ENCODE data around the gene INTS1. TPM values are rescaled to one million over a fixed set of nuclear protein-coding genes. Genes with fewer than 3 reads are reported as not detected.

Gene INTS1
- total RNA-seq, 4 donors from 2014 or later, result 44.3 to 108 (median 78.8) TPM

- intact Hi-C loops (cut with DNase I; ENCODE audit: low total_unique reads) (no loop called here), in situ Hi-C loops (cut with MboI; ENCODE audit: low sequenced_read_pairs in 4 of 4) (no loop called here)
- ATAC-seq (no peak), DNase-seq (no peak)
- no peak overlapping the region for H3K4me3 ChIP-seq
- peaks cover 7 to 12% of the 10 kb centered on the region in 2 donors for H3K4me1 ChIP-seq
- no peaks in the 10 kb centered on the region for H3K9me3 ChIP-seq
- H3K27ac ChIP-seq, result no peak overlapping the region
- H3K36me3 ChIP-seq, result peaks cover 0 to 46% of the 10 kb centered on the region in 2 donors
- no peaks in the 10 kb centered on the region for H3K27me3 ChIP-seq
- TF ChIP-seq POLR2A (IDR thresholded peaks at IDR 0.05), result no peak
- TF ChIP-seq, protein P1, sequence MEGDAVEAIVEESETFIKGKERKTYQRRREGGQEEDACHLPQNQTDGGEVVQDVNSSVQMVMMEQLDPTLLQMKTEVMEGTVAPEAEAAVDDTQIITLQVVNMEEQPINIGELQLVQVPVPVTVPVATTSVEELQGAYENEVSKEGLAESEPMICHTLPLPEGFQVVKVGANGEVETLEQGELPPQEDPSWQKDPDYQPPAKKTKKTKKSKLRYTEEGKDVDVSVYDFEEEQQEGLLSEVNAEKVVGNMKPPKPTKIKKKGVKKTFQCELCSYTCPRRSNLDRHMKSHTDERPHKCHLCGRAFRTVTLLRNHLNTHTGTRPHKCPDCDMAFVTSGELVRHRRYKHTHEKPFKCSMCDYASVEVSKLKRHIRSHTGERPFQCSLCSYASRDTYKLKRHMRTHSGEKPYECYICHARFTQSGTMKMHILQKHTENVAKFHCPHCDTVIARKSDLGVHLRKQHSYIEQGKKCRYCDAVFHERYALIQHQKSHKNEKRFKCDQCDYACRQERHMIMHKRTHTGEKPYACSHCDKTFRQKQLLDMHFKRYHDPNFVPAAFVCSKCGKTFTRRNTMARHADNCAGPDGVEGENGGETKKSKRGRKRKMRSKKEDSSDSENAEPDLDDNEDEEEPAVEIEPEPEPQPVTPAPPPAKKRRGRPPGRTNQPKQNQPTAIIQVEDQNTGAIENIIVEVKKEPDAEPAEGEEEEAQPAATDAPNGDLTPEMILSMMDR (IDR thresholded peaks at IDR 0.05 in 4 of 5, conservative IDR thresholded peaks at IDR 0.05 in 1 of 5), result no peak
These were observed 35.4 kb downstream of the INTS1 start for GRCh38 chr7:1468643-1469298.

- ATAC-seq (no peak), DNase-seq (no peak)
- Histone ChIP-seq H3K27ac (no peak overlapping the region), H3K4me1 (peaks cover 7 to 12% of the 10 kb centered on the region in 2 donors), H3K4me3 (no peak overlapping the region), H3K27me3 (no peaks in the 10 kb centered on the region), H3K9me3 (no peaks in the 10 kb centered on the region), H3K36me3 (peaks cover 0 to 40% of the 10 kb centered on the region in 2 donors)
- TF ChIP-seq, protein P1 (IDR thresholded peaks at IDR 0.05 in 4 of 5, conservative IDR thresholded peaks at IDR 0.05 in 1 of 5), result no peak
- TF ChIP-seq POLR2A (IDR thresholded peaks at IDR 0.05), result no peak
- in situ Hi-C loops (cut with MboI; ENCODE audit: low sequenced_read_pairs in 4 of 4) (no loop called here), intact Hi-C loops (cut with DNase I; ENCODE audit: low total_unique reads) (no loop called here)
These were observed 36.0 kb downstream of the INTS1 start for GRCh38 chr7:1468203-1468602.

GRCh38 chr7:1466524-1467271 is 37.5 kb downstream of the INTS1 start:
- peaks cover 11 to 12% of the 10 kb centered on the region in 2 donors for H3K4me1 ChIP-seq
- H3K36me3 ChIP-seq, result peaks cover 0 to 27% of the 10 kb centered on the region in 2 donors
- ATAC-seq (peak in 1 of 2 donors; percentile 22), DNase-seq (peak in 1 of 2 donors; percentile 34)
- H3K27ac ChIP-seq, result peak overlapping the region; percentile 17 to 64 (median 42)
- no peaks in the 10 kb centered on the region for H3K27me3 ChIP-seq
- in situ Hi-C loops (cut with MboI; ENCODE audit: low sequenced_read_pairs in 4 of 4) (no loop called here), intact Hi-C loops (cut with DNase I; ENCODE audit: low total_unique reads) (no loop called here)
- no peak for TF ChIP-seq POLR2A (IDR thresholded peaks at IDR 0.05)
- TF ChIP-seq, protein P1 (IDR thresholded peaks at IDR 0.05 in 4 of 5, conservative IDR thresholded peaks at IDR 0.05 in 1 of 5), result no peak
- H3K4me3 ChIP-seq, result no peak overlapping the region
- H3K9me3 ChIP-seq, result no peaks in the 10 kb centered on the region

GRCh38 chr7:1464694-1465093 is 39.5 kb downstream of the INTS1 start:
- intact Hi-C loops (cut with DNase I; ENCODE audit: low total_unique reads) (no loop called here), in situ Hi-C loops (cut with MboI; ENCODE audit: low sequenced_read_pairs in 4 of 4) (no loop called here)
- H3K9me3 ChIP-seq, result no peaks in the 10 kb centered on the region
- H3K27ac ChIP-seq, result no peak overlapping the region
- H3K27me3 ChIP-seq, result no peaks in the 10 kb centered on the region
- peaks cover 0 to 8% of the 10 kb centered on the region in 2 donors for H3K36me3 ChIP-seq
- no peak for TF ChIP-seq POLR2A (IDR thresholded peaks at IDR 0.05)
- DNase-seq, result no peak
- peaks cover 20 to 27% of the 10 kb centered on the region in 2 donors for H3K4me1 ChIP-seq
- no peak for ATAC-seq
- no peak overlapping the region for H3K4me3 ChIP-seq

- Histone ChIP-seq H3K27ac (no peak overlapping the region), H3K9me3 (no peaks in the 10 kb centered on the region), H3K4me1 (peaks cover 22 to 28% of the 10 kb centered on the region in 2 donors), H3K4me3 (no peak overlapping the region), H3K36me3 (no peaks in the 10 kb centered on the region), H3K27me3 (no peaks in the 10 kb centered on the region)
- ATAC-seq, result no peak
- intact Hi-C loops (cut with DNase I; ENCODE audit: low total_unique reads), result no loop called here
- TF ChIP-seq, protein P1 (IDR thresholded peaks at IDR 0.05 in 4 of 5, conservative IDR thresholded peaks at IDR 0.05 in 1 of 5), result no peak
- no peak for TF ChIP-seq POLR2A (IDR thresholded peaks at IDR 0.05)
- no peak for DNase-seq
- in situ Hi-C loops (cut with MboI; ENCODE audit: low sequenced_read_pairs in 4 of 4), result no loop called here
These were observed 40.4 kb downstream of the INTS1 start for GRCh38 chr7:1463676-1464223.

All from gastrocnemius medialis (tissue), 4 donors.